GM18505 (cell line): ENCODE data around the gene PRMT1.

Source experiments
- ATAC-seq: cut with Tn5 transposase; IDR thresholded peaks from one replicate; pipeline ENCODE4 v1.9.1; 2021; ENCODE audit not compliant: unreplicated experiment
- POLR2A ChIP-seq: IDR thresholded peaks from 4 replicates; pipeline ENCODE4 v1.6.1; 2011; ENCODE audit warnings: borderline replicate concordance; ENCODE audit not compliant: insufficient read depth, insufficient read length; ENCODE audit errors: extremely low read depth

The PRMT1 gene

DNA sequence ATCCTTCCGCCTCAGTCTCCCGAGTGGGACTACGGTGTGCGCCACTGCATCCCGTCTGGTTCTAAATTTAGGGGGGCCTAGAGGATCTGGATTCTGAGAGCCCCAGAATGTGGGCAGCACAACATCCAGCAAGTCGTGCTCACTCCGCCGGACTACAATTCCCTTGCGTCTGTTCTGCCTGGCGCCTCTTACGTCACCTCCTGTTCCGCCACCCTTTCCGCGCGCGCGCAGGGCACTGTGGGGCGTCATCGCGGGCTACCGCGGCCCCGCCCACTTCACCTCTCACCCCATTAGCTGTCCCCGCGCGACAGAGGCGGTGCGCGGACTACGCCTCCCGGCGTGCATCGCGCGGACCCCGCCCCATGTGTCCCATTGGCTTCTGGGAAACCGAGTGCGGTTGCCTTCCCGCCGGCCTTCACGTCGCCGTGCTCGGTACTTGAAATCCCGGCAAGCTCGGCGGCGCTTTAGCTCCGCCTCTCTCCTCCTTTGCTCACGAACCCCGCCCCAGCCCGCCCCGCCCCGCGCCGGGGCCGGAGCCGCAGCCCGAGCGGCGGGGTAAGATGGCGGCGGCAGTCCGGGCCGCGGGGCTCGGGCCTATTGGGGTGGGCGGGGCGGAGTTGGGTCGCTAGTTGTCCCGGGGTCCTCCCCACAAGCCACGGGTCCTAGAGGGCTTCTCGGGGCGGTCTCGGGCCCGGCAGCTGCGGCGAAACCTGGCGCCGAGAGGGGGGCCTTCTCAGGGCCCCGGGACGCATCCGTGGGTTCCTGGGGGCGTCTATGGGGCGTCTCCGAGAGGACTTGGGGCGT, 35.2 kb upstream of the PRMT1 start, which contains the start of gene SCAF1:
SCAF1 (plus strand) TSS at position 522 of the 804 bp plus-strand sequence. CDS start 2,818 bp downstream, outside the sequence.
- ATAC-seq: peak; percentile 69
- peak; percentile 61 for TF ChIP-seq POLR2A

DNA sequence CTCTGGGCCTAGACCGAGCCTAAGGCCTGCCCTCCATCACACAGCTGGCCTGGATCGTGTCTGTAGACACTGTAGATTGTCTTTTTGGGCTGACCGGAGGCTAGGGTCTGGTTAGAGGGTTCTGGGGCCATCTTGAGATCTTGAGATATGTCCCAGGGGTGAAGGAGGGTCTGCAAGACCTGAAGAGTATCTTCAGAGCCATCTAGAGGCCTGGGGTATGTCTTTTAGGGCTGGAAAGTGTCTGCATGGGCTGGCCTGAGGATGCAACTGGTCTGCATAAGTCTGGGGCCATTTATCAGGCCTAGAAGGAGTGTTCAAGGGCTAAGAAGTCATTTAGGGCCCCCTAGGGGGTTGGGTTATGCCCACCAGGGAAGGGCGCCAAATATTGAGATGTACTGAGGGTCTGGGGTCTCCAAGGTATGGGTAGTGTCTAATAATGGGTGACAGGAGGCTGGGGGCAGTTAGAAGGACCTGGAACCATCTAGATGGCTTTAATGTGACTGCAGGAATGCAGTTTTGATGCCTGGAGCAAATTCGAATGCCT, 34.5 kb upstream of the PRMT1 start:
- no peak for ATAC-seq

DNA sequence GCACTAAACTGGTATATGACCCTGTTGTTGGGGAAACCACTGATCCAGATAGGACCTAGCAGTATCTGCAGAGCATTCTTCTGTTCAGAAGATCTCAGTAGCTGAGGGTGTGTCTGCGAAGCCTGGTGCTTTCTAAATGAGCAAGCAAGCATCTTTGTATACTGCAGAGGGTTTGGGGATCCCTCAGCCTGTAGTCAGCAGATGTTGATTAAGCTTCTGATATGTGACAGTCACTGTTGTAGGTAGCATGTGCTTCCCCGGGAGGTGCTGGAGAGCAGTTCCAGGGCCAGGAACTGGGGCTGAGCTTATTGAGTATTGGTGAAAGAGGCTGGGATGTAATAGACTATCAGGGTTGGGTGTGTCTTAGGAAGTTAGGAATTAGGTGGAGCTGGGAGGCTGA, 33.6 kb upstream of the PRMT1 start:
- no peak for TF ChIP-seq POLR2A
- no peak for ATAC-seq

More for the DNA sequence above, 34.5 kb upstream of the PRMT1 start:
- no peak for TF ChIP-seq POLR2A

DNA sequence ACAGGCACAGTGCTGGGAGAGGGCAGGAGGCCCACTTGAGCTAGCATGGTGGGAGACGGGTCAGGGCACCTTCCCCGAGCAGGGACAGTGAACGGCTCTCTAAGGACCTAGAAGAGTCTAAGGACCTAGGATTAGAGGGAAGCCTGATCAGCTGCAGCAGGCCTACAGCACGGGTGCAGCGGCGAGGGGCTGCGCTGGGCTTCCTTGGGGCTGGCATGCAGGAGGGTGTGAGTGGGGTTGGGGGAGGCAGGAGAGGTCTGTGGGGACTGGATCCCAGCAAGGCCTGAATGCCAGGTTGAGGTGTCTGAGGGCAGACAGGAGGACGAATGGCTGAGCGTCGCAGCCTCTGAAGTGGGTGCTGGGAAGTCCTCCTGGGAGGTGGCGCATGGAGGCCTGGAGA, 31.5 kb upstream of the PRMT1 start:
- no peak for ATAC-seq
- no peak for TF ChIP-seq POLR2A

DNA sequence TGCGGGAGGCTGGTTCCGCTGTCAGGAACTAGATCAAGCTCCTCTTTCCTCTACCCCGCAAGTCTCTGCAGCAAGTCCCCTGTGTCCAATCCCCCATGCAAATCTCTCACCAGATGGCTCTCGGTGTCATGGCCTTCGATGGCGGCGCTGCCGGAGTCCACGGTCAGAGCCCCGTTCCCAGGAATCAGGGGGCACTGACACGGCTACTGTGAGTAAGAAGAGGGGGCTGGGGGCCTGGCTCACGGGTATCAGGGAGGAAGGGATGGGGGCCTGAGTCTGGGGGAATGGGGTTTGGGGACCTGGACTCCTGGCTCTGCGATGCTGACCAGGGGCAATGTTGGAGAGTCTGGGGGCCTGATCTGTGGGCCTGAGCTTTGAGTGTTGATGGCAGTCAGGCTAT, 31.1 kb upstream of the PRMT1 start:
- no peak for TF ChIP-seq POLR2A
- ATAC-seq: no peak

DNA sequence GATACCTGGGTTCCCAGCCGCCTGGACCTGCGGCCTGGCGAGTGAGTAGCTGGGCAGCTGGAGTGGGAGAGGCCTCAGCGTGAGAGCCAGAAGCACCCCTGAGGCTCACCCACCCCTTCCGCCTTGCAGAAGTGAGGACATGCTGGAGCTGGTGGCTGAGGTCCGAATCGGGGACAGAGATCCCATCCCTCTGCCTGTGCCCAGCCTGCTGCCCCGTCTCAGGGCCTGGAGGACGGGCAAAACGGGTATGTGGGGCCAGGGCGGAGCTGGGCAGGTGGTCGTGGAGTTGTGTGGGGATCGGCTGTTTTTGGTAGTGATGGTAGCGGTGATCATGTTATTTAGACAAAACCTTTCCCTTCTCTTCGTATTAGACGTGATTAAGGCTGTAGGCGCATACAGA, 30.5 kb upstream of the PRMT1 start:
- ATAC-seq: no peak
- TF ChIP-seq POLR2A: no peak

DNA sequence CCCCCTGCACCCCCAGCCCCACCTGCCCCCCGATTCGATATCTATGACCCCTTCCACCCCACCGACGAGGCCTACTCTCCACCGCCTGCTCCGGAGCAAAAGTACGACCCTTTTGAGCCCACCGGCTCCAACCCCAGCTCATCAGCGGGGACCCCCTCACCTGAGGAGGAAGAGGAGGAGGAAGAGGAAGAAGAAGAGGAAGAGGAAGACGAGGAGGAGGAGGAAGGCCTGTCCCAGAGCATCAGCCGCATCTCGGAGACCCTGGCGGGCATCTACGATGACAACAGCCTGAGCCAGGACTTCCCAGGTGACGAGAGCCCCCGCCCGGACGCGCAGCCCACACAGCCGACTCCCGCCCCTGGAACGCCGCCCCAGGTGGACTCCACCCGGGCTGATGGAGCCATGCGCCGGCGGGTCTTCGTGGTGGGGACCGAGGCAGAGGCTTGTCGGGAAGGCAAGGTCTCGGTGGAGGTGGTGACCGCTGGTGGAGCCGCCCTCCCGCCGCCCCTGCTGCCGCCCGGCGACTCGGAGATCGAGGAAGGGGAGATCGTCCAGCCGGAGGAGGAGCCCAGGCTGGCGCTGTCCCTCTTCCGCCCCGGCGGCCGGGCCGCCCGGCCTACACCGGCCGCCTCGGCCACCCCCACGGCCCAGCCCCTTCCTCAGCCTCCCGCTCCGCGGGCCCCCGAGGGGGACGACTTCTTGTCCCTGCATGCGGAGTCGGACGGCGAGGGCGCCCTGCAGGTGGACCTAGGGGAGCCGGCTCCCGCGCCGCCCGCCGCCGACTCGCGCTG, 25.8 kb upstream of the PRMT1 start:
- no peak for TF ChIP-seq POLR2A
- no peak for ATAC-seq

DNA sequence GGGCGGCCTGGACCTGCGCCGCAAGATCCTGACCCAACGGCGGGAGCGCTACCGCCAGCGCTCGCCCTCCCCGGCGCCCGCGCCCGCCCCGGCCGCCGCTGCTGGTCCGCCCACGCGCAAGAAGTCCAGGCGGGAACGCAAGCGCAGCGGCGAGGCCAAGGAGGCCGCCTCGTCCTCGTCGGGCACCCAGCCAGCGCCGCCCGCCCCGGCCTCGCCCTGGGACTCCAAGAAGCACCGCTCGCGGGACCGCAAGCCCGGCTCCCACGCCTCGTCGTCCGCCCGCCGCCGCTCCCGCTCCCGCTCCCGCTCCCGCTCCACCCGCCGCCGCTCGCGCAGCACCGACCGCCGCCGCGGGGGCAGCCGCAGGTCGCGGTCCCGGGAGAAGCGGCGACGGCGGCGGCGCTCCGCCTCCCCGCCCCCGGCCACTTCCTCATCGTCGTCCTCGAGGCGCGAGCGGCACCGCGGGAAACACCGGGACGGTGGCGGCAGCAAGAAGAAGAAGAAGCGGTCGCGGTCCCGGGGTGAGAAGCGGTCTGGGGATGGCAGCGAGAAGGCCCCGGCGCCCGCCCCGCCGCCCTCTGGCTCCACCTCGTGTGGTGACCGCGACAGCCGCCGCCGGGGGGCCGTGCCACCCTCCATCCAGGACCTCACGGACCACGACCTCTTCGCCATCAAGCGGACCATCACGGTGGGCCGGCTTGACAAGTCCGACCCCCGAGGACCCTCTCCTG, 25.1 kb upstream of the PRMT1 start:
- no peak for TF ChIP-seq POLR2A
- ATAC-seq: no peak

DNA sequence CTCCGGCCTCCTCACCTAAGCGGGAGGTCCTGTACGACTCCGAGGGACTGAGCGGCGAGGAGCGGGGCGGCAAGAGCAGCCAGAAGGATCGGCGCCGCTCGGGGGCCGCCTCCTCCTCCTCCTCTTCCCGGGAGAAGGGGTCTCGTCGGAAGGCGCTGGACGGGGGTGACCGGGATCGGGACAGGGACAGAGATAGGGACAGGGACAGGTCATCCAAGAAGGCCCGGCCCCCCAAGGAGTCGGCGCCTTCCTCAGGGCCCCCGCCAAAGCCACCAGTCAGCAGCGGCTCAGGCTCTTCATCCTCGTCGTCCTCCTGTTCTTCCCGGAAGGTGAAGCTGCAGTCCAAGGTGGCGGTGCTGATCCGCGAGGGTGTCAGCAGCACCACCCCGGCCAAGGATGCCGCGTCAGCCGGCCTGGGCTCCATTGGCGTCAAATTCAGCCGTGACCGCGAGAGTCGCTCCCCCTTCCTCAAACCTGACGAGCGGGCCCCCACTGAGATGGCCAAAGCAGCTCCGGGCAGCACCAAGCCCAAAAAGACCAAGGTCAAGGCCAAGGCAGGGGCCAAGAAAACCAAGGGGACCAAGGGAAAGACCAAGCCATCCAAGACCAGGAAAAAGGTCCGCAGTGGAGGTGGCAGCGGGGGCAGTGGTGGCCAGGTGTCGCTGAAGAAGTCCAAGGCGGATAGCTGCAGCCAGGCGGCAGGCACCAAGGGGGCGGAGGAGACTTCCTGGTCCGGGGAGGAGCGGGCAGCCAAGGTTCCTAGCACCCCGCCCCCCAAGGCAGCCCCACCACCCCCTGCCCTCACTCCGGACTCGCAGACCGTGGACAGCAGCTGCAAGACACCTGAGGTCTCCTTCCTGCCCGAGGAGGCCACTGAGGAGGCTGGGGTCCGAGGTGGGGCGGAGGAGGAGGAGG, 24.3 kb upstream of the PRMT1 start:
- TF ChIP-seq POLR2A: no peak
- no peak for ATAC-seq

DNA sequence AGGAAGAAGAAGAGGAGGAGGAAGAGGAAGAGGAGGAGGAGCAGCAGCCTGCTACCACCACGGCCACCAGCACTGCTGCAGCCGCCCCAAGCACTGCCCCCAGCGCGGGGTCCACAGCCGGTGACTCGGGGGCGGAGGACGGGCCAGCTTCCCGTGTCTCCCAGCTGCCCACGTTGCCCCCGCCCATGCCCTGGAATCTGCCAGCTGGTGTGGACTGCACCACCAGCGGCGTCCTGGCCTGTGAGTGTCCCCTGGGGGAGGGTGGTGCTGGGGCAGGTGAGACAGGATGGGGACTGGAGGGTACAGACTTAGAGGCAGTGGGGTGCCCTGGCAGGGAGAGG, 23.6 kb upstream of the PRMT1 start:
- no peak for ATAC-seq
- no peak for TF ChIP-seq POLR2A

DNA sequence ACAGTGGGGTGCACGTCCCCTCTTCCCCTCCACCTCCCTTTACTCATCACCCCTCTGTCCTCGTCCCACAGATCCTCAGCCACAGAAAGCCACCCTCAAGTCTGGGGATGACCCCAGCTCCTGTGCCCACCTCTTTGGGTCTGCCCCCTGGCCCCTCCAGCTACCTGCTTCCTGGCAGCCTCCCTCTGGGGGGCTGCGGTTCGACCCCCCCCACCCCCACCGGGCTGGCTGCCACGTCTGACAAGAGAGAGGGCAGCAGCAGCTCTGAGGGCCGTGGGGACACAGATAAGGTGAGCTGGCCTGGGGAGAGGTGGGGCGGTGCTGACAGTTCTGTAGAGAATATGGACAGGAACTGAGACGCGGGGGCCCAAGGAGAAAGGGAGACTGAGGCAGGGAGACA, 22.5 kb upstream of the PRMT1 start:
- TF ChIP-seq POLR2A: no peak
- no peak for ATAC-seq
